Measurements from ENCODE around the gene FAAP100.

DNA sequence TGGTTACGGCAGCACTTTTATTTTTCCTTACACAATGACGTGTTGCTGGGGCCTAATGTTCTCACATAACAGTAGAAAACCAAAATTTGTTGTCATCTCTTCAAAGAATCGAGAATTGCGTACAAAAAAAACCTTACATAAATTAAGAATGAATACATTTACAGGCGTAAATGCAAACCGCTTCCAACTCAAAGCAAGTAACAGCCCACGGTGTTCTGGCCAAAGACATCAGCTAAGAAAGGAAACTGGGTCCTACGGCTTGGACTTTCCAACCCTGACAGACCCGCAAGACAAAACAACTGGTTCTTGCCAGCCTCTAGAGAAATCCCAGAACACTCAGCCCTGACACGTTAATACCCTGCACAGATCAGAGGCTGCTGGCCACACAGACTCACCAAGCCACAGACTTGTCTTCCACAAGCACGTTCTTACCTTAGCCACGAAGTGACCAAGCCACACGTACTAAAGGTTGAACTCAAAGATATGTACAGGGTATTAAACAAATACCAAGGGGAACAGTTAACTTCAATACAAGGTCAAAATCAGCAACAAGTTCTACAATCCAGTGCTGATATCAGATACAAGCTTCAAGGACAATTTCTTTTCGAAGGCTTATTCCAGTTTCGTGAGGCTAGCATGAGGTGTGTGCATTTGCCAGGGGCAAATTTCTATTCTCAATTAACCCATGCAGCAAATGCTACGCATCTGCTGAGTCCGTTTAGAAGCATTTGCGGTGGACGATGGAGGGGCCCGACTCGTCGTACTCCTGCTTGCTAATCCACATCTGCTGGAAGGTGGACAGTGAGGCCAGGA, 42.0 kb downstream of the FAAP100 start:
- TF ChIP-seq, protein P1, sequence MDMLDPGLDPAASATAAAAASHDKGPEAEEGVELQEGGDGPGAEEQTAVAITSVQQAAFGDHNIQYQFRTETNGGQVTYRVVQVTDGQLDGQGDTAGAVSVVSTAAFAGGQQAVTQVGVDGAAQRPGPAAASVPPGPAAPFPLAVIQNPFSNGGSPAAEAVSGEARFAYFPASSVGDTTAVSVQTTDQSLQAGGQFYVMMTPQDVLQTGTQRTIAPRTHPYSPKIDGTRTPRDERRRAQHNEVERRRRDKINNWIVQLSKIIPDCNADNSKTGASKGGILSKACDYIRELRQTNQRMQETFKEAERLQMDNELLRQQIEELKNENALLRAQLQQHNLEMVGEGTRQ (IDR thresholded peaks at IDR 0.05; ENCODE audit: borderline replicate concordance, low read depth, low read length), result no peak
- TF ChIP-seq POLR2AphosphoS5 (IDR thresholded peaks at IDR 0.05; ENCODE audit: low read depth, low read length), result peak; percentile 31
- TF ChIP-seq, protein P2, sequence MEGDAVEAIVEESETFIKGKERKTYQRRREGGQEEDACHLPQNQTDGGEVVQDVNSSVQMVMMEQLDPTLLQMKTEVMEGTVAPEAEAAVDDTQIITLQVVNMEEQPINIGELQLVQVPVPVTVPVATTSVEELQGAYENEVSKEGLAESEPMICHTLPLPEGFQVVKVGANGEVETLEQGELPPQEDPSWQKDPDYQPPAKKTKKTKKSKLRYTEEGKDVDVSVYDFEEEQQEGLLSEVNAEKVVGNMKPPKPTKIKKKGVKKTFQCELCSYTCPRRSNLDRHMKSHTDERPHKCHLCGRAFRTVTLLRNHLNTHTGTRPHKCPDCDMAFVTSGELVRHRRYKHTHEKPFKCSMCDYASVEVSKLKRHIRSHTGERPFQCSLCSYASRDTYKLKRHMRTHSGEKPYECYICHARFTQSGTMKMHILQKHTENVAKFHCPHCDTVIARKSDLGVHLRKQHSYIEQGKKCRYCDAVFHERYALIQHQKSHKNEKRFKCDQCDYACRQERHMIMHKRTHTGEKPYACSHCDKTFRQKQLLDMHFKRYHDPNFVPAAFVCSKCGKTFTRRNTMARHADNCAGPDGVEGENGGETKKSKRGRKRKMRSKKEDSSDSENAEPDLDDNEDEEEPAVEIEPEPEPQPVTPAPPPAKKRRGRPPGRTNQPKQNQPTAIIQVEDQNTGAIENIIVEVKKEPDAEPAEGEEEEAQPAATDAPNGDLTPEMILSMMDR (IDR thresholded peaks at IDR 0.05), result no peak
